Activated CD4-positive, alpha-beta T cell treated with anti-CD3 and anti-CD28 coated beads, Interleukin-2, Interleukin-4, amounts not matched to agents 100 ng/mL and 50 ng/mL, durations not matched to agents 16 hours and 8 hours (primary cell): ENCODE results near the gene TRPM6.

ENCODE experiments used
- DNase-seq: peaks from one replicate; pipeline ENCODE4 v3.0.0-alpha.2; 2020; ENCODE audit warnings: low spot score

Gene TRPM6

GRCh38 chr9:74711341-74711740 is 176.4 kb downstream of the TRPM6 start:
- DNase-seq: no peak

GRCh38 chr9:74697535-74697934 is 190.2 kb downstream of the TRPM6 start:
- no peak for DNase-seq

DNA sequence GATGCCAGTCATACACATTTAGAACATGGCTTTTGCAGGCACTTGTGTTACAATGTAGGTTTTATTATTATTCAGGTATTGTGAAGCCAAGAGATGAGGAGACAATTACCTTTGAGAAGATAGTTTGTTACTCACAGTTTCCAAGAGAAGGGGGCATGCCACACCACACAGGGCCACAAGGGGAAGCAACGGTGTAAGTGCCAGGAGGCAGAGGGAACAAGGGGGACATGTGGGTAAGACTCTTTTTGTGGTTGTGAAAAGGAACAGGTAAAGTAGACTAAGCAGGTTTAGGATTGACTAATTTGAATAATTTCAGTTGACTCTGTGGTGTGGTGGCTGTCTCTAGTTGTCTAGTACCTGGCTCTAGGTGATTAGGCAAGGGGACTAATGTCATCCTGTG is 191.2 kb downstream of the TRPM6 start:
- no peak for DNase-seq

DNA sequence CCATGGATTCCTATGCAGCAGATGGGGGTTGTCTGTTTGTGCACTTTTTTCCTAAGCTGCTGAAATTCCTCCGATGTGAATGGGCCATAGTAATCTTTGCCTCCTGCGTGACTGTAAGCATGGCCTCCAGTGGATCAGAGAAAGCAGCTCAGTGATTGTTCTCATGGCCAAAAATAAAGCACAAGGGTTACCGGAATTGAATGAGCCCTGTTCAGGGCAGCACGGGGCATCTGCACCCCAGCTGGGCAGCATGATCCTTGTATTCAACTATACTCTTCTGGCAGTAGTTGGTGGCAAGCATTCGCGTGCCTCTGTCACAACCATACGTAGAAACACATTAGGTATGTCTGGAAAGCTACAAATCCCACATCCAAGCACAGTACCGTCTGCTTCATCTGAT is 196.7 kb downstream of the TRPM6 start:
- no peak for DNase-seq

GRCh38 chr9:74683322-74683721 is 204.4 kb downstream of the TRPM6 start:
- no peak for DNase-seq

- no peak for DNase-seq
These were observed 205.8 kb downstream of the TRPM6 start for GRCh38 chr9:74681906-74682305.

- DNase-seq: no peak
These were observed 213.6 kb downstream of the TRPM6 start for GRCh38 chr9:74674077-74674476.
